ENCODE results near the gene ITGB2.
"Not testable (repeated sequence)": the region's sequence is repeated elsewhere in the genome, so short reads cannot be mapped to it uniquely, and the experiment has no call there.

DNA sequence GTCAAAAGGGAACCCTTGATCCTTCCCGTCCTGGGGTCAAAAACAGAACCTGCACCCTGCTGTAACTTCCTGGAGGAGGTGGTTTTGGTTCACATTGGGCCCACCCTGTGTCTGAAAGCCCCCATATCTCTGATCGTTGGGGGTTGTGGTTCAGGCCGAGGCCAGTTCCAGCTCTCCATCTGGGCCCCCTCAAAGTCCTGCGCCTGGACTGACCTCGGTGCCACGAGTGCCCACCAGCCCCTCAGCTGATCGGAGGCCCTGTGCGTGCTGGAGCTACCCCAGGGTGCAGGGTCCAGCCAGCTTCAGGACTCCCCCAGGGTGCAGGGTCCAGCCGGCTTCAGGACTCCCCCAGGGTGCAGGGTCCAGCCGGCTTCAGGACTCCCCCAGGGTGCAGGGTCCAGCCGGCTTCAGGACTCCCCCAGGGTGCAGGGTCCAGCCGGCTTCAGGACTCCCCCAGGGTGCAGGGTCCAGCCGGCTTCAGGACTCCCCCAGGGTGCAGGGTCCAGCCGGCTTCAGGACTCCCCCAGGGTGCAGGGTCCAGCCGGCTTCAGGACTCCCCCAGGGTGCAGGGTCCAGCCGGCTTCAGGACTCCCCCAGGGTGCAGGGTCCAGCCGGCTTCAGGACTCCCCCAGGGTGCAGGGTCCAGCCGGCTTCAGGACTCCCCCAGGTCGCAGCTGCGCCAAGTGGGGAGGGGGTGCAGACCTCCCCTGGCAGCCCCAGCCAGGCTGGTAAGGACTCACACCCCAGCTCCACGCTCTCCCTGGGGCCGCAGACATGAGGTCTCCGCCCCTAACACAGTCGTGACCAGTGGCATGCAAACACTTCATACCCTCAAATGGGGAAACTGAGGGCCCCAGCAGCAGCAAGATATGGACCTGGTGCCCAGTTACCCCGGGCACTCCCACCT is 7.9 kb downstream of the ITGB2 start:
- not testable (repeated sequence) for TF ChIP-seq CTCF, POLR2A (IDR thresholded peaks at IDR 0.05)
